ENCODE measurements around the gene FBXO40.
A peak's percentile ranks its signal among the peaks of the same experiment; 100 is the strongest.

FBXO40 gene

DNA sequence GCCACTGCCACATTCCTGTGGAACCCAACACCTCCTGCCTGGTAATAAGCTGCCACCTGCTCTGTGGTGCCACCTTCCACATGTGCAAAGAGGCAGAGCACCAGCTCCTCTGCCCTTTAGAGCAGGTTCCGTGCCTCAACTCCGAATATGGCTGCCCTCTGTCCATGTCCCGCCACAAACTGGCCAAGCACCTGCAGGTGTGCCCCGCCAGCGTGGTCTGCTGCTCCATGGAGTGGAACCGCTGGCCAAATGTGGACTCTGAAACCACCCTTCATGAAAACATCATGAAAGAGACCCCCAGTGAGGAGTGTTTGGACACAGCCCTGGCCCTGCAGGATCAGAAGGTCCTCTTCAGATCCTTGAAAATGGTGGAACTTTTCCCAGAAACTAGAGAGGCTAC, 28.3 kb downstream of the FBXO40 start:
- no peak for DNase-seq (ENCODE audit: low read depth in 2 of 2)

DNA sequence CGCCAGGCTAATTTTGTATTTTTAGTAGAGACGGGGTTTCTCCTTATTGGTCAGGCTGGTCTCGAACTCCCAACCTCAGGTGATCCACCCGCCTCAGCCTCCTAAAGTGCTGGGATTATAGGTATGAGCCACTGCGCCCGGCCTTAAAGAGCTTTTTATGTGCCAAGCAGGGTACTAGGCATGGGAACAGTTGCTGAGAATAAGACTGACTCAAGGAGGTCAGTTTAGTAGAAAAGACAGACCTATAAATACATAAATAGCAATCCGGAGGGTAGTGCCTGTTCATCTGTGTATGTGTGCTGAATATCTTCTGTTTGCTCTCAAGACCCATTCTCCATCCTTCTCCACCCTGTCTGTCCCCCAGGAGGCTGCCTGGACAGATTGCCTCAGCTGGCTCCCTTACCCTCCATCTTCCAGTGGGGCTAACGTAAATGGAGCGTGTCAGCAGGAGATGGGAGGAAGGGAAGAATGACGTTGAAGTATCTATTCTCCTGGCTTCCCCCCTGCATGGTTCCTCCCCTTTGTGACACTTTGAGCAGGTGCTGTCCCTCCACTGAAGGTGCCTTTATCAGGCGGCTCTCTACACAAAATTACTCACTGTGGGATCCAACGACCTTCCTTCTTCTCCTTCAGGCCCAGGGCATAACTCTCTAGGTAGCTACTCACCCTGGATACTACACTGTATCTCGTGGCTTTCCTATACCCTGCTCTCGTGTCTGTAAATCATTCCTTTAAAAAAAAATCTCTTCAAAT, 31.1 kb downstream of the FBXO40 start:
- no peak for DNase-seq (ENCODE audit: low read depth in 2 of 2)

DNA sequence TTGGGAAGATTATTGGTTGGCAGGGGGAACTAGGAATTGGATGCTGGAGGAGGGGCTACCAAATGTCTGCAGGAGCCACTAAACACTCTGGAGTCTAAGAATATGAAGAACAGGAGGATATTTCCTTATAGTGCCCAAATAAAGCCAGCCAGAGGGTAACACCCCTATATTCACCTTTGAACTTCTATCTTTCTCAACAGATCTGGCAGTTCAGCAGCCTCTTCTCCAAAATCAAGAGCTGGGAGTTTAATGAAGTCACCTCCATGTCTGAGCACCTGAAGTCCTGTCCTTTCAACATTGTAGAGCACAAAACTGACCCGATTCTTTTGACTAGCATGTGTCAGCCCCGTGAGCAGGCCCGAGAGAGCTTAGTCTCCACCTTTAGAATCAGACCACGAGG, 33.3 kb downstream of the FBXO40 start:
- no peak for DNase-seq (ENCODE audit: low read depth in 2 of 2)

DNA sequence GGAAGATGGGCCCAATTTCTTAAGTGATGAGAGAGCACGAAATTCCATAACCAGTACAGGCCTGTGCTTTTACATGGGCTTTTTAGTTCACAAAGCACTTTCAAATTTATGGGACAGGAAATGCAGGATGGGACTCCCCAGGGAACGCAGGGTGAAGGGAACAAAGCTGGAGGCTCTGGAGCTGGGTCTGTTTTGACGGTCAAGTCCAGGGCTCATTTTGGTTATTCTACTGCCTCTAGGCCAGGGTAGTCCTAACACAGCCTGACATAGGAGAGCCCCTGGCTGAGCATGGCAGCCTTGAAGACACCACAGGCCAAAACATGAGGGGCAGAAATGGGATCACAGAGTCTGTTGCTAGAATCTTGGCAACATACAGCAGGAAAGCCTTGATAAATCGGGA, 34.0 kb downstream of the FBXO40 start:
- no peak for DNase-seq (ENCODE audit: low read depth in 2 of 2)

DNA sequence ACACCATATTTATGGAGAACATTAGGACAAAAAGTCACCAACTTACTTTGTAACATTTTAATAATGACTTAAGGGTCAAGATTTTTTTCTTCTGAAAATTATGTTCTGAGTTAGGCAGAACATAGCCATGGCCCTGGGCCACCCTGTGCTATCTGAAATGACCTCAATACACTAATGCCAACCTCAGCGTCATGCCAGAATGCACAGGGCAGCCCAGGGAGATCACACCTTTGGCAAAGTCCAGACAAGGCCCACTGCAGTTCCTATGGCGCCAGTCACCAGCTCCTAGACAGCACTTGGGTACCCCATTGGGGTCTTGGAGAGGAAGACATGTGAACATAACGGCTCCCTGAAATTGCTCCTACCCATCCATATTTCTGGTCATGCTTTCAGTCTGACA, 34.4 kb downstream of the FBXO40 start:
- no peak for DNase-seq (ENCODE audit: low read depth in 2 of 2)

DNA sequence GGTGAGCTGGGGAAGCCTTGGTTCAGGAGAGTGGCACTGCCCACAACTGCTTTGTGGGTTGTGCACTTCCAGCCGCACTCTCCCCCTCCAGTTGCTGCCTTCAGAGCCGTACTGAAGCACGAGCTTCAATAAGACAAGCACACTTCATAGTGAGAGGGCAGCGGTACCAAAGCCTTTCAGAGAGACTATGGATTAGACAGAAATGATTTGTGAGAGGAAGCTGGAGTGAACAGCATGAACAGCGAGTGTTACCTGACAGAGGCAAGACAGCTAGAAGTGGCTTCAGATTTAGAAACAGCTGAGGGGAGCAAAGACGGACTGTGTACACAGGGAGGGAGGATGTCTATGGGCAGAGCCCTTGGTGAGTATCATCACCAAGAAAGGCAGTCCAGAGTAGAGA, 36.4 kb downstream of the FBXO40 start:
- no peak for DNase-seq (ENCODE audit: low read depth in 2 of 2)

DNA sequence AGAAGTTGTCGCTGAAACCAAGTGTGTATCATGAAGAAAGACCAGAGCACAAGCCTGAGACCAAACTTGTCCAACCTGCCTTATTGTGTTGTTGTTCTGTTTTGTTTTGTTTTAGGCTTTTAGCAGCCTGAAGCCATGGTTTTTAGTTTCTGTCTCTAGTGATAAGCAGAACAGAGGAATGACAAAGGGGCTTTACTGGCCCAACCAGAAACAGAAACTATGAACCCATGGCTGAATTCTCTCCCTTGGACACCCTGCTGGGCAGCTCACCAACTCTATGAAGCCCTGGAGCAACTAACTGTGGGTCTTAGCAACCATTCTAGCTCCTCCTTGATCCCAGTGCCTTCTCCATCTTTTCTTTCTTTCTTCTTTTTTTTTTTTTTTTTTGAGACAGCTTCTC, 37.2 kb downstream of the FBXO40 start:
- no peak for DNase-seq (ENCODE audit: low read depth in 2 of 2)

DNA sequence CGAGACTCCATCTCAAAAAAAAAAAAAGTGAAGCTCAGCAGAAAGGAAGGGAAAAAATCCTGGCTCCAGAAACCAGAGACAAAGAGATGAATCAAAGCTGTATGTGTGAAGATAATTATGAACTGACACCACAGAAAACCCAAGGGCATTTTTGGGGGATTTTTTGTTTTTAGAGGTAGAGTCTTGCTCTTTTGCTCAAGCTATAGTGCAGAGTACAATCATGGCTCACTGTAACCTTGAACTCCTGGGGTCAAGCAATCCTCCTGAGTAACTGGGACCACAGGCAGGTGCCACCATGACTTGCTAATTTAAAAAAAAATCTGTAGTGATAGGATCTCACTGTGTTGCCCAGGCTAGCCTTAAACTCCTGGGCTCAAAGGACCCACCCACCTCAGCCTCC, 44.7 kb downstream of the FBXO40 start:
- DNase-seq (ENCODE audit: low read depth in 2 of 2), result no peak

DNA sequence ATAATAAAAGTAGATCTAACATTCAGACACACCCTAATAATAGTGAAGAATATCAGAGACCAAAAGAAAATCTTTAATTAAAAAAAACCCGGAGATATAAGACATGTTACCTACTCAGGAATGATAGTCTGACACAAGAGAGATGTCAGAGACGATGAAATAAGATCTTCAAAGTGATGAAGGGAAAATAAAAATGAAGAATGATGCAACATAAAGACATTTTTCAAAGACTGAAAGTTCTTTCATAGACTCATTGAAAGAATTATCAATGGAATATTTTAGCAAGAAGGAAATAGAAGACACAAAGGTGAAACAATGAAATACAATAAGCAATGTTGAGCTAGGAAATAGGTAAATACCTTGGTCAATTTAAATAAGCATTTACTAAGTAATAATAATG, 47.9 kb downstream of the FBXO40 start:
- no peak for DNase-seq (ENCODE audit: low read depth in 2 of 2)

DNA sequence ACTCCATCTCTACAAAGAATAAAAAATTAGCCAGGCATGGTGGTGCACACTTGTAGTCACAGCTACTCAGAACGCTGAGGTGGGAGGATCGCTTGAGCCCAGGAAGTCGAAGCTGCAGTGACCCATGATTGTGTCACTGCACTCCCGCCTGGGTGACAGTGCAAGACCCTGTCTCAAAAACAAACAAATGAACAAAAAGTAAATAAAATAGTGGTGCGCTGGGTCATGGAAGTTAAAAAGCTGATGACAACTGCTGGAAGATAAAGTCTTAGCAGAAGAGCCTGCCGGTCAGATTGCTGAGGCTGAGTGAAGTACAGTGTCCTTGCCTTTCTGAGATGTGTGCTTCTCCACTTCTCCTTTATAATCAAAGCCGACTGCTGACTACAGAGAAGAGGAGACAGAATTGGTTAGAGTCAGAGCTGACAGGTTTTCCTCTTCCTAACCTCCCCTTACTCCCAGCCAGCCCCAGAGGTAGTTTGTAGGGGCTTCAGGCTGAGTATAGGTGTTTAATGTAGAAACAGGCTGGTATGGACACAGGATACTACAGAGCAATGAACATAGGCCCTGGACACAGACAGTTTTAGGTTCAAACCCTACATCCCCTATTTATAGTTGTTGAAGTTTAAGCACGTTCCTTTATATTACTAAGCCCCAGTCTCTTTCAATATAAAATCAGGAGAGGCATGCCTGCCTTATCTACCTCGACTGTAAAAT, 49.6 kb downstream of the FBXO40 start:
- no peak for DNase-seq (ENCODE audit: low read depth in 2 of 2)

DNA sequence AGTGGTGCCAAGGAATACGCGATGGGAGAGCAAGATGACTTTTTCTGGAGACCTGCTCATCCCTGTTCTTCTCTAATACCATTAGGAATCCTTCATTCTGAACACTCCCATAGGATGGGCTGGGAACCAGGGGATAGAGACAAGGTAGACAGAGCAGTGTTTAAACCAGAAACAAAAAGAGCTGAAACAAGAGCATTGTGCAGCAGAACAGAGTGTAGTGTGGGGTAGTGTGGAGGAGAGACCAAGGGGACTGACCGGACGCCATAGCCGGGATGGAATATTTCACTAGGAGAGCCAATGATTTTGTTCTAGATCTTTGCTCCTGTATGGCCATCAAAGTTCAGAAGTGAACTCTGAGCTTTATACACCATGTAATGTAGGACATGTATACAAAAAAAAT, 51.9 kb downstream of the FBXO40 start:
- DNase-seq (ENCODE audit: low read depth in 2 of 2), result no peak

DNA sequence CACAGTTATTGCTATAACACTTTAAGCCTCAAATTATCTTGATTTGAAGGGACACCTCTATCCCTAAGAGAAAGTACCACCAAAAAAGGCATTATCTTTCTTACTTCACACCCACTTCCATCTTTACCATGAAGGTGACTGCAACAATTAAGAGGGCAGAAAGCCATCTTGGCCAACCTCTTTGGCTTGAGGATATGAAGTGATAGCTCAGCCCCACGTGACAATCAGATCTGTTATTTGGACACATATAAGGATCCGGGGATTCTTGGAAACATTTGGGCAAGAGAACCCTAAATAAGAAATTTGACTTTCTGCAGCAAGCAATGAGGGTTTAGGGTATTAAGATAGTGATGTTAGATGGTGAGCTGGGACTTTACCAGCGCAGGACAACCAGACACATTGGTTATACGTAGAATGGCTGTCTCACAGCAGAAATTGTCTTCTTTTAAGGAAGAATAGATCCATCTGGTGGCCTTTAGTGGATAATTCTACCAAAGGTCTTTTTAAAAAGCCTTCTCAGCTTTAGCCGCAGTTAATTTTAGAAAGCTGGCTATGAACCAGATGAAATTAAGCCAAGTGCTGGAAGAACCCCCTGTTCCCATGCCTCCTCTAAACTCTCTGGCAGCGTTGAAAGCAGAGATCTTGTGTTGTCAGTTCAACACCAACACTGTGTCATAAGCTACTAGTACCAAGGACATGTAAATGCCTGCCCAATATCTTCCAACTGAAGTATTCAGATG, 55.2 kb downstream of the FBXO40 start:
- no peak for DNase-seq (ENCODE audit: low read depth in 2 of 2)

DNA sequence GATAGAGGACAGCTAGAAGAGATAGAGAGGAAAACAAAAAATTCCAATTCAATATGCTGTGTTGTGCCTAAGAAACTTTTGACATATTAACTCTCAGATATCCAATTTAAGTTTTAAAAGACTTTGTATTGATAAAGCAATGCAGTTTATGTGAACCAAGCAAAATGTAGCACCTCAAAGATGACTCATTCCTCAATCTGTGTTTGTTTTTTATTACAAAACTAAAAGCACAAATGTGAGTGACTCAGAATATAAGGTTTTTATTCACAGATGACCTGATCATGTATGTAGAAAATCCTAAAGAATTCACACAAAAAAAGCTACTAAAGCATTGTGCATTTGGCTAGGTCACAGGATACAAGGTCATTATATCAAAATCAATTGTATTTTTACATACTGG, 56.5 kb downstream of the FBXO40 start:
- no peak for DNase-seq (ENCODE audit: low read depth in 2 of 2)

DNA sequence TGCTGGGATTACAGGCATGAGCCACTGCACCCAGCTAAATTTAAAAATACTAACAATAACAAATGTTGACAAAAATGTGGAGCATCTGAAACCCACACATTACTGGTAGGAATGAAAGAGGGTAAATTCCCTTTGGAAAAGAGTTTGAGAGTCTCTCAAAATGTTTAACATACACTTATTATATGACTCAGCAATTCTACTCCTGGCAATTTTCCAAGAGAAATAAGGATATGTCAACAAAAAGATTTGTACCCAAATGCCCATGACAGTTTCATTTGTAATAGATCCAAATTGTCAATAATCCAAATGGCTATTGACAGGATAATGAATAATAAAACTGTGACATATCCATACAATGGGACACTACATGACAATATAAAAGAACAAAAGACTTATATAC, 58.5 kb downstream of the FBXO40 start:
- no peak for DNase-seq (ENCODE audit: low read depth in 2 of 2)

DNA sequence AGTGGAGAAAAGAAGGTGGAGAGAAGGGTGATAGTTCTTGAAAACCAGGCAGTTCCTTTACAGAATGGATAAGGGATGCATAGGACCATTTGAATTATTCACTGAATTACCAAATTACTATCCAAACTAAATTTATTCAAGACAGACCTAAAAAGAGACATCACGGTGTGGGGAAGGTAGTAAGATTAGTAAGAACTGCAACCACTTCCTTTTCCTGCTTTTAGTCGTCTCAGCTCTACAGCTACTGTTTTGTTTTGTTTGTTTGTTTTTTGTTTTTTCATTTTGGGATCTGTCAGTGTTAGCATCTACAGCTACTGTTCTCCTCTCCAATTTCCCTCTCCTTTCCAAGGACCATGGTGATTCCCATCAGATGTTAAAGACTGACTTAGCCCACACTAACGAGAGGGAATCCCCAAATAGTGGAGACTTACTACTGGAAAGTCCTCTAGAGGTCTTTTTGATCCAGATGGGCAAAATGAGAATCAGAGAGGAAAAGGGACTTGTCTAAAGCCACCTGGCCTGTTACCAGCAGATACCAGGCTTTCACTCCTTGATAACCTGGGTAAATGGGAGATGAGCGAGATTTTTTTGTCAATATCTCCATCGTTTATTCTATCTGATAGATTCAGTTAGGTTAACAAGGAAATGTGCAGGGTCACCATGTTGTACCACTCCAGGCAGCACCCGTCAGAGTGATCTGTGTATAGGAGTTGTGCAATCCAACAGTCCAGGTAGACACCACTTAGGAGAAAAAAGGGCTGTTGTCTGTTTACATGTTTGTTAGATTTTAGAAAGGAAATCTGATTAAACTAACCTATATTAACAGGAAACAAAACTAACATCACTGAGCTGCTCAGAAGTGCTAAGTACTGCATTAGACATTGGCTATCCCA, 61.6 kb downstream of the FBXO40 start:
- no peak for DNase-seq (ENCODE audit: low read depth in 2 of 2)

DNA sequence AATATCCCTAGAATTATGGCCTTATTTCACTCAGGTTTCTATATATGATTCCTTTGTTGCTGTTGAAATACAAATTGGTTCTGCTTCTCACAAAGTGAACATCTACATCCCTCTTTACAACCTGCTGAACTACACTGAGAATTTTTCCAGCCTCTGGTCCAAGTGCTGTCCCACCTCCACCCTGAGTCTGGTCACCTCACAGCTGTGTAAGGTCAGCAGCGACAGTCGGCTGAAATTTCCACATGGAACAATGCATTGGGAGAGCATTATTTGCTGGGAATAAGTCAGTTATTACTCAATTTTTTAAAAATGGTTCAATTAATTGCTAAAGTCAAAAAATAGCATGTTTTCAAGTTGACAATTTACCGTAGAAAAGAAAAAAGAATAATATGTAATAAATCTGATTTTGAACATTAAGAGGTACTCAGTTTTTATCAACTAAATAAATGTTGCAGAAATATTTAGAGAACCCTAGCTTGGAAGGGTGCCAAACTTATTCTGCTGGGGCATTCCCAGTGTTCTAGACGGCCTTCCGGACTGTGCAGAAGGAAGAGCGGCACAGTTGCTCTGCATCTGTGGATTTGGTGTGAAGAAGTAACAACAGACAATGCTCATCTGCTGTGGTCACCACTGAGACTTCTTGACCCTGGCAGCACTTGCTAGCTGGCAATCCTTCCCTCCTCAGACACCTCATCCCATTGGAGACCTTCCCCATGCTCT, 65.7 kb downstream of the FBXO40 start:
- DNase-seq (ENCODE audit: low read depth in 2 of 2), result no peak

DNA sequence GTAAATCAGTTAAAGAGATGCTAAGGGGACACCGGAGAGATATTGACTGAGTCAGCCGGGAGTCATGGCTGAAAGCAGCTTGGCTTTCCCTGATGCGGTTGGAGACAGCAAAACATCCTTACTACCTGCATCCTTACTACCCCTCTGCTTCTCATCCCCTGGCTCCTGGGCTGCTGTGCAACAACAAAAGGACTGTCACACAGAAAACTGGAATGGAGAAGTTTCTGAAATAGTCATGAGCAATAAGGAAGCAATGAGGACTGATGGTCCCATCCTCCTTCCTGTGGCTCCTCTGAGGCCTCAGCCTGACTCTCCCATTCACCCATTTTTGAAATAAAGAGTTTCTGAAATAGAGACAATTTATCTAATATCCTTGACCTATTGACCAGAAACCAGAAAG, 66.4 kb downstream of the FBXO40 start:
- DNase-seq (ENCODE audit: low read depth in 2 of 2), result no peak

DNA sequence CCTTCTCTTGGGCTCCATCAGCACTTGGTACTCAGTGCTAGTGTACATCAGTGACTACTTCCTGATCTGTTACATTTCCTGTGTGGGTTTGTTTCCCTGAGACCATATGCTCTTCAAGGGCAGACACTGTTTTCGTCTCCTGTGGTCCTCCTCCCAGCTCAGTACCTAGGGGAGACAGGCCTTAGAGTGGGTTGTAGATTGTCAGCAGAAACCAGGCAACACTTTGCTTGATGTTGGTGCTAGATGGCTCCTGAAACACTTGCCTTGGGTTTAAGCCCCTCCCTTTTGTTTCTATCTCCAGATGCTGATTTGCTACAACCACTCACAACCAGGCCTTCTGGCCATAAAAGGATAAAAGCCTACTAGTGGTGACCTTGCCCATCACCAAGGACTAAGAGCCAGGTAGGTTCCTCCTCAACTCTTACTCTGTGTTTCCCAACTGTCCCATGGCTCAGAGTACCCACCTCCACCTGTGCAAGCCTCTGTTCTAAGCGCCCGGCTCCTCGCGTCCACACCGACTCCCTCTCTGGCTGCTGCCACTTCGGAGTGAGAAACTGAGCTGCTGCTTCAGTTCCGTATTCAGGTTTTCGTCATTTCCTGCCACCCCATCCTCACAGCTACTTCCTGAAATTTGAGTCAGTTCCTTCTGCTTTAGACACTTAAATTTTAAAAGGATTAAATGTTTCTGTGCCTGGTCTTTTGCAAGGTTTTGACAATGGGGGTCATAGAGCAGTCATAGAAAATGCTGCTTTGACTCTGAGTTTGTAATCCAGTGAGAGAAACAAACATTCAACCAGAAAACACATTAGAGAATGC, 67.4 kb downstream of the FBXO40 start, which contains the start of gene HCLS1:
Gene HCLS1, minus strand, starts transcription at position 548 of the 816 bp plus-strand sequence. CDS start 2,556 bp downstream, outside the sequence.
- peak; percentile 41 to 51 for DNase-seq (ENCODE audit: low read depth in 2 of 2)

DNA sequence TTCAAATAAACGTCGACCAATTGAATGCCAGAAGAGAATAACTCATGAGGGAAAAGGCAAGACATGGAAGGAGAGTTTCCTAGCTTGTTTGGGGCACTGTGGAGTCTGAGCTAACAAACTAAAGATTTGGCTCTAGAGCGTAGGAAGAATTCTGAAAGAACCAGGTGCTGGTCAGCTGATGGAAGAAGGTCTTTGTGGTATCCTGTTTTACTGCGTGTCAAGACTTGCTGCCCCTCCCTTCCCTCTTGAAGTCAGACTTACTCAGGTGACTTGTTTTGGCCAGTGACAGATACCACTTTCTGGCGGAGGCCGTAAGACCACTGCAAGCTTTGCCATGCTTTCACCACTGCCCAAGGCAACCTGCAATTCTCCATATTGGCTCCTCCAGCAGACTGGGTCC, 68.2 kb downstream of the FBXO40 start:
- DNase-seq (ENCODE audit: low read depth in 2 of 2), result no peak

DNA sequence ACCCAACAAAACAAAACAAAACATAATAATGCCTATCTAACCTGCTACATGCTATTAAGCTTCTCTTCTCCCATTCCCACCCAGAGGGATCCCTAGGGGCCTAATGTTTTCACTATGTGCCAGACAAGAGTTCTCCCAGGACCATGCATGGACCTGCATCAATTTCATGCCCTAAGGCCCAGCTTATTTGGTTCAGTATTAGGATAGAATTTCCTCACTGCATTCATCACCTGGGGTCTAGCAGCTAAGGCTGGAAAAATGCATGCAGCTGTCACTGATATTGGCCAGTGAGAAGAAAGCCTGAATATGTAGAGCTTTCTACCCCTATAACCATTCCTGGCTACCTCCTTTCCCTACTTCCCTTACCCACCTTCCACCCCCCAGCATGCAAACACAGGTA, 69.6 kb downstream of the FBXO40 start:
- DNase-seq (ENCODE audit: low read depth in 2 of 2), result no peak
